BLaER1 (cell line): Measurements from ENCODE around the gene UNC13C.

Source experiments
- H3K27ac ChIP-seq: shearing (Covaris generic); formaldehyde crosslinking; 2 replicates; pipeline ENCODE4 v1.8.1; 2022
- H3K27me3 ChIP-seq: shearing (Covaris generic); formaldehyde crosslinking; 2 replicates; pipeline ENCODE4 v1.8.1; 2022
- H3K36me3 ChIP-seq: shearing (Covaris generic); formaldehyde crosslinking; 2 replicates; pipeline ENCODE4 v1.8.1; 2022
- H3K4me1 ChIP-seq: shearing (Covaris generic); formaldehyde crosslinking; 2 replicates; pipeline ENCODE4 v1.8.1; 2022
- H3K4me2 ChIP-seq: shearing (Covaris generic); formaldehyde crosslinking; 2 replicates; pipeline ENCODE4 v1.8.1; 2022
- H3K4me3 ChIP-seq: shearing (Covaris generic); formaldehyde crosslinking; 2 replicates; pipeline ENCODE4 v1.8.1; 2022
- H3K9ac ChIP-seq: shearing (Covaris generic); formaldehyde crosslinking; 2 replicates; pipeline ENCODE4 v1.8.1; 2022
- H3K9me3 ChIP-seq: shearing (Covaris generic); formaldehyde crosslinking; 2 replicates; pipeline ENCODE4 v1.8.1; 2022
- H4K20me1 ChIP-seq: shearing (Covaris generic); formaldehyde crosslinking; 2 replicates; pipeline ENCODE4 v1.8.1; 2022
- Cebpa-rat ChIP-seq: shearing (Covaris generic); IDR thresholded peaks from 2 replicates; pipeline ENCODE4 v1.8.1; 2022

Gene UNC13C

DNA sequence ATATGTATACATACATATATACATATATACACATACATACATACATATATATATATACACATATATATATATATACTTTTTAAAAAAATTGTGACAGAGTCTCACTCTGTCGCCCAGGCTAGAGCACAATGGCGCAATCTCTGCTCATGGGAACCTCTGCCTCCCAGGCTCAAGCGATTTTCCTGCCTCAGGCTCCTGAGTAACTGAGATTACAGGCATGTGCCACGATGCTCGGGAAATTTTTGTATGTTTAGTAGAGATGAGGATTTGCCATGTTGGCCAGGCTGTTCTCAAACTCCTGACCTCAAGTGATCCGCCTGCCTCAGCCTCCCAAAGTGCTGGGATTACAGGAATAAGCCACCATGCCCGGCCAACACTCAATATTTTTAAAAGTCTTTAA is 302.5 kb downstream of the UNC13C start:
- Histone ChIP-seq H3K36me3 (no peaks in the 10 kb centered on the region), H4K20me1 (no peaks in the 10 kb centered on the region), H3K9ac (no peak overlapping the region), H3K27me3 (no peaks in the 10 kb centered on the region), H3K4me2 (no peak overlapping the region), H3K9me3 (no peaks in the 10 kb centered on the region), H3K27ac (no peak overlapping the region), H3K4me1 (no peaks in the 10 kb centered on the region), H3K4me3 (no peak overlapping the region)
- no peak for TF ChIP-seq Cebpa-rat

- Histone ChIP-seq H4K20me1 (no peaks in the 10 kb centered on the region), H3K27me3 (no peaks in the 10 kb centered on the region), H3K4me1 (no peaks in the 10 kb centered on the region), H3K4me2 (no peak overlapping the region), H3K27ac (no peak overlapping the region), H3K9ac (no peak overlapping the region), H3K36me3 (no peaks in the 10 kb centered on the region), H3K9me3 (no peaks in the 10 kb centered on the region), H3K4me3 (no peak overlapping the region)
- no peak for TF ChIP-seq Cebpa-rat
These were observed 304.1 kb downstream of the UNC13C start for GRCh38 chr15:54282228-54282836.

DNA sequence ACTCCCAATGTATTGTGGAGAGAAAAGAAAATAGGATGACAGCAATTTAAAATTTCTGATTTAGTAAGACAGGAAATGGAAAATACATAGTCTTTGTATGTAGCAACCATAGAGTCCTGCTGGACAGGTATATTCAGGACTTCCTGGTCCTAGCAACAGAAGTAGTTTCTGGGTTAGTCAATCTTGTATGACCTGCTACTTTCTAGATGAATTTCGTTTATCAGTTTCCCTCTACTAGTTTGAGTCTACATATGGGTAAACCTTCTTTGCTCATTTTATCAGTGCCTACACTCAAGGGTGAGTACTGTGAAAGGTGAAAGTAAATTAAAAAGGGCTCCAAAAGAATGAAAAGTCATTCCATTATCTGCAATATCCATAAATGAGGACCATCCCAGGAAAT is 309.8 kb downstream of the UNC13C start:
- H3K9me3 ChIP-seq, result no peaks in the 10 kb centered on the region
- no peaks in the 10 kb centered on the region for H3K4me1 ChIP-seq
- no peaks in the 10 kb centered on the region for H4K20me1 ChIP-seq
- H3K4me2 ChIP-seq, result no peak overlapping the region
- TF ChIP-seq Cebpa-rat, result no peak
- no peak overlapping the region for H3K27ac ChIP-seq
- no peaks in the 10 kb centered on the region for H3K36me3 ChIP-seq
- no peaks in the 10 kb centered on the region for H3K27me3 ChIP-seq
- H3K9ac ChIP-seq, result no peak overlapping the region
- H3K4me3 ChIP-seq, result no peak overlapping the region

DNA sequence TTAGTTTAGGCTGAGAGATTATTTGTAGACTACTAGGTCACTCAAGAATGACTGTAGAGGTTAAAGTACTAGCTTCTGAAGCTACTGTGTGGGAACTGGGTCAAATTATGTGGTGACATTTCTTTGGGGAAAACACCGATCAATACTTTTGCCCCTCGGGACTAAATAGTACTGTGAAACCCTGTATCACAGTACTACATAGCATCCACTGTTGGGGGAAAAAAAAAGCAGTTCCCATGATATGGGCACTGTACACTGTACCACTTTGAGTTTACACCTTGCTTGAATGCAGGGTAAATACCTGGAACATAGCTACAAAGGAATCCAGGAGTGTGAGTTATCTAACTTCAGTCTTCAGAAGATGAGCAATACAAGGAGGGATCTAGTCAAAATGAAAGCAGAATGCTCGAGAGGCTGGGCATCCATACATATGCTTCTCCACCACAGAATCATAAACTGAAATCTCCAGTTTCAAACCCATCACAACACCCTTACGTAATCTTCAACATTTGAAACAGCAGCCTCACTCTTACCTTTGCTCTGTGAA is 311.4 kb downstream of the UNC13C start:
- H4K20me1 ChIP-seq, result no peaks in the 10 kb centered on the region
- H3K4me3 ChIP-seq, result no peak overlapping the region
- H3K4me1 ChIP-seq, result no peaks in the 10 kb centered on the region
- H3K27me3 ChIP-seq, result no peaks in the 10 kb centered on the region
- H3K9me3 ChIP-seq, result no peaks in the 10 kb centered on the region
- H3K27ac ChIP-seq, result no peak overlapping the region
- no peak overlapping the region for H3K9ac ChIP-seq
- H3K36me3 ChIP-seq, result no peaks in the 10 kb centered on the region
- no peak overlapping the region for H3K4me2 ChIP-seq
- TF ChIP-seq Cebpa-rat, result no peak

DNA sequence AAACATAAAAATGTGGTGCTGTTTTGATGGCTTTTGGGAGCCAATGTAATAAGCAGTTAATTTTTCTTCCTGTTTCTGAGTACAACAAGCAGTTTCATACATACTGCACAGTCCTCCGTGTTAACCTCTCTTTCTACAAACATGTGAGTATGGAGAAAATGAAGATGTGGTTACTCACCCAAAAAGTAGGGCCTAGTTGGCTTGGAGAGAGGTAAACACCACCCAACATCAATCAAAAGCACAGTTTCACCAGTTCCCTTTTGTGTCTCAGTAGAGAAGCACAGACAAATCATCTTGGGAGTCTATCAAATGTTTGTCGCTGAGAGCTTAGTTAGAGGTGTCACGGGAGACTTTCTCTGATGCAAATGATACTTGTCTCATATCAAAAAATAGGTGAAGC is 320.2 kb downstream of the UNC13C start:
- H3K9me3 ChIP-seq, result no peaks in the 10 kb centered on the region
- no peak overlapping the region for H3K9ac ChIP-seq
- H3K4me1 ChIP-seq, result no peaks in the 10 kb centered on the region
- H3K4me2 ChIP-seq, result no peak overlapping the region
- H3K4me3 ChIP-seq, result no peak overlapping the region
- TF ChIP-seq Cebpa-rat, result no peak
- no peaks in the 10 kb centered on the region for H3K27me3 ChIP-seq
- H3K27ac ChIP-seq, result no peak overlapping the region
- H4K20me1 ChIP-seq, result no peaks in the 10 kb centered on the region
- H3K36me3 ChIP-seq, result no peaks in the 10 kb centered on the region

DNA sequence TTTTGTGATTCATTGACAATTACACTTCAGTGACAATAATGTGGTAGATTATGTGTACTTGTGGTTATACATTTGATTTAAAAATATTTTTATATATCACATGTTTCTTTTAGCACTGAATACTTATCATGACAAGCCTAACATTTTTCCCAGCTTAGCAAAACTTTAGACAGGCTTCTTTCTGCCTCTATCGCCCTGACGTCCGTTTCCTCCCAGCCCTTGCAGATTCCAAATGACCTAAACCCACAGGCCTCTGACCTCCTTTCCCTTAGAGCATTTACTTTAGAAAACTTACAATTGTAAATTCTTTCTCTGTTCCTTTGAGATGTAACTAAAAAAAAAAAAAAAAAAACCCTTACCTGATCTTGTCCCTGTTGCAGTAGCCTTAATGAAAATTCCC is 326.1 kb downstream of the UNC13C start:
- Histone ChIP-seq H3K9me3 (no peaks in the 10 kb centered on the region), H3K9ac (no peak overlapping the region), H3K4me3 (no peak overlapping the region), H3K27ac (no peak overlapping the region), H3K4me2 (no peak overlapping the region), H4K20me1 (no peaks in the 10 kb centered on the region), H3K4me1 (no peaks in the 10 kb centered on the region), H3K36me3 (no peaks in the 10 kb centered on the region), H3K27me3 (no peaks in the 10 kb centered on the region)
- TF ChIP-seq Cebpa-rat, result no peak

DNA sequence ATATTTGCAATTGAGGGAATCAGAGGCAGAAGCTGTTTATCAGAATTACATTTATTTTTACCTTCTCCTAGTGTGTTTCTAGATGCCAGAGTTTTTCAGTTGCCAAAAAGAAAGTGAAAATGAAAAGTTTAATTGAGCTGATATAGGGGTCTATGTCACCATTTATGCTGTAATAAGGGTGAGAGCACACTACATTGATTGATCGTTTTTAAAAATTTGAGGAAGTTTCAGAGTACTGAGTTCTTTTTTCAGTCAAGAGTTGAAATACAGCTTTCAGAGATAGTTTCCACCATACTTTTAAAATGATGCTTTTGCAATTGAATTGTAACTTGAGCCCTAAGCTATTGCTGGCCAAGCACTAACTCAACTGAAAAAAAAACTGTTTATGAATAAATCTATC is 326.9 kb downstream of the UNC13C start:
- H3K4me2 ChIP-seq, result no peak overlapping the region
- H3K36me3 ChIP-seq, result no peaks in the 10 kb centered on the region
- H3K27me3 ChIP-seq, result no peaks in the 10 kb centered on the region
- no peak for TF ChIP-seq Cebpa-rat
- H4K20me1 ChIP-seq, result no peaks in the 10 kb centered on the region
- no peak overlapping the region for H3K27ac ChIP-seq
- H3K4me1 ChIP-seq, result no peaks in the 10 kb centered on the region
- H3K4me3 ChIP-seq, result no peak overlapping the region
- H3K9ac ChIP-seq, result no peak overlapping the region
- no peaks in the 10 kb centered on the region for H3K9me3 ChIP-seq

DNA sequence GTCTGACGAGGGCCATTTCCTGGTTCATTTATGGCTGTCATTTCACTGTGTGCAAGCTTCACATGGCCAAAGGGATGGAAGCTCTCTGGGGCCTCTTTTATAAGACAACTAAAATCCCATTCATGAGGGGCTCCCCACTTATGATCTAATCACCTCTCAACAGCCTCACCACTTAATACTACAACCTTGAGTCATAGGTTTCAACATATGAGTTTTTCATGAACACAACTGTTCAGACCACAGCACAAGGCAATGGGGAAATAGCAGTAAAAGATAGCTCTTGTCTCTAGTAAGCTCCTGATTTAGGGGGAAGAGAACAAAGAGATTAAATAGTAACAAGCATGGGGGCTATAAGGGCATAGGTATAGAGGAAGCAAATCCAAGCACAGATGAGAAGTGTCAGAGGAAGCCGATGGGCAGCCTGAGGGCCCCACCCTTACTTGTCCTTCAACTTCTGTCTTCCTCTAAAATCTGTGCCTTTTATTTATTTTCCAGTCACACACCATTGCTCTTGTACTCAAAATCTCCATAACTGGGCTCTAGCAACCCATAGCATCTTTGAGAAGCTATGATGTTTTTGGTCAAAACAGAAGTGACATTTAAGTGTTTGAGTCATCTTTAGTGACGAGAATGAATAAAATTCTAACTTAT is 329.1 kb downstream of the UNC13C start:
- Histone ChIP-seq H3K9ac (no peak overlapping the region), H3K27me3 (no peaks in the 10 kb centered on the region), H4K20me1 (no peaks in the 10 kb centered on the region), H3K36me3 (no peaks in the 10 kb centered on the region), H3K4me3 (no peak overlapping the region), H3K4me2 (no peak overlapping the region), H3K27ac (no peak overlapping the region), H3K9me3 (no peaks in the 10 kb centered on the region), H3K4me1 (no peaks in the 10 kb centered on the region)
- TF ChIP-seq Cebpa-rat, result no peak

DNA sequence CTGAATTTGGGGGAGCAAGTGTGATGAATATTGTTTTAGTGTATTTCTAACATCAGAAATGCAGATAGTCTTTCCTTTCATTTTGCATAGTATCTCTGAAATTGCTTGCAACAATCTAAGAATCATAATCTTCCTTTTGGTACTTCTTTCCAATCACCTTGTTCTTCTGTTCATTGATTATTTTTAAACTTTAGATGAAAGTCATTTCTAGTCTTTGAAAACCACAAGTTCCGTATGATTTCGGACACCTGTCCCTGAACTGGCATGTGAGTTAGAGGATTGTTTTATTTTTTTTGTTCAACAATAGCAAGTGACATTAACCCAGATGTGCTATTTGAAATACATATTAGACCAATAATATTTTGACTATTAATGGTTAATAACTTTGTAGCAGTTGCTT is 329.7 kb downstream of the UNC13C start:
- H3K4me3 ChIP-seq, result no peak overlapping the region
- H4K20me1 ChIP-seq, result no peaks in the 10 kb centered on the region
- H3K4me2 ChIP-seq, result no peak overlapping the region
- H3K9ac ChIP-seq, result no peak overlapping the region
- H3K9me3 ChIP-seq, result no peaks in the 10 kb centered on the region
- no peaks in the 10 kb centered on the region for H3K36me3 ChIP-seq
- TF ChIP-seq Cebpa-rat, result no peak
- H3K27ac ChIP-seq, result no peak overlapping the region
- H3K27me3 ChIP-seq, result no peaks in the 10 kb centered on the region
- no peaks in the 10 kb centered on the region for H3K4me1 ChIP-seq

GRCh38 chr15:54312528-54312927 is 334.3 kb downstream of the UNC13C start:
- TF ChIP-seq Cebpa-rat, result no peak
- Histone ChIP-seq H4K20me1 (no peaks in the 10 kb centered on the region), H3K9me3 (no peaks in the 10 kb centered on the region), H3K9ac (no peak overlapping the region), H3K27ac (no peak overlapping the region), H3K4me1 (no peaks in the 10 kb centered on the region), H3K4me3 (no peak overlapping the region), H3K27me3 (no peaks in the 10 kb centered on the region), H3K36me3 (no peaks in the 10 kb centered on the region), H3K4me2 (no peak overlapping the region)
